Measurements from ENCODE around the gene ELAC1.

- TF ChIP-seq CTCF (IDR thresholded peaks at IDR 0.05; ENCODE audit: insufficient read depth, low read depth, low read length): no peak
- TF ChIP-seq EZH2 (IDR thresholded peaks at IDR 0.05; ENCODE audit: insufficient read depth, low read length): no peak
Observed at GRCh38 chr18:51037230-51037629, 69.4 kb downstream of the ELAC1 start.

Data from astrocyte (in vitro differentiated cells and primary cell).